OCI-LY1 (cell line): ENCODE results near the gene ESM1.

Source experiments
- CTCF ChIP-seq: fragments of 200-600 bp; sonication (generic), shearing (Covaris generic); IDR thresholded peaks from 2 replicates; pipeline ENCODE4 v1.5.1; 2017; ENCODE audit warnings: mild to moderate bottlenecking, antibody characterized with exemption, low read length, moderate library complexity, mixed read lengths
- EZH2 ChIP-seq: fragments of 200-600 bp; sonication (generic), shearing (Covaris generic); IDR thresholded peaks from 2 replicates; pipeline ENCODE4 v1.8.0; 2017; ENCODE audit warnings: borderline replicate concordance, mixed run types, mild to moderate bottlenecking, antibody characterized with exemption, low read length, moderate library complexity, mixed read lengths

- TF ChIP-seq EZH2 (no peak), CTCF (no peak)
Observed at GRCh38 chr5:54969242-54969641, 16.2 kb downstream of the ESM1 start.
